WERI-Rb-1 (cell line): ENCODE measurements around the gene BMP6.
"Not testable (repeated sequence)": the region's sequence is repeated elsewhere in the genome, so short reads cannot be mapped to it uniquely, and the experiment has no call there.

Experiments
- DNase-seq: peaks from one replicate; pipeline ENCODE4 v3.0.0-alpha.2; 2020
- H3K27ac ChIP-seq: fragments of 250-450 bp; sonication (Bioruptor Pico); 2 replicates; pipeline ENCODE4 v1.5.1; 2020; ENCODE audit warnings: mild to moderate bottlenecking, moderate library complexity
- H3K27me3 ChIP-seq: fragments of 250-450 bp; sonication (Bioruptor Pico); 2 replicates; pipeline ENCODE4 v1.5.1; 2021; ENCODE audit warnings: mild to moderate bottlenecking, low read depth, moderate library complexity; ENCODE audit not compliant: insufficient read depth, severe bottlenecking
- H3K36me3 ChIP-seq: fragments of 250-450 bp; sonication (Bioruptor Pico); 2 replicates; pipeline ENCODE4 v1.5.1; 2020; ENCODE audit warnings: mild to moderate bottlenecking, moderate library complexity
- H3K4me3 ChIP-seq: 2 replicates; pipeline ENCODE4 v1.5.1; 2011; ENCODE audit warnings: low read depth, mild to moderate bottlenecking, control low read depth, low read length
- H3K9me3 ChIP-seq: fragments of 250-450 bp; sonication (Bioruptor Pico); 2 replicates; pipeline ENCODE4 v1.5.1; 2021; ENCODE audit warnings: mild to moderate bottlenecking, moderate library complexity; ENCODE audit not compliant: severe bottlenecking
- TF ChIP-seq, protein P1 (sequence below): IDR thresholded peaks from 2 replicates; pipeline ENCODE4 v1.5.1; 2011; ENCODE audit warnings: low read depth, mild to moderate bottlenecking, control low read depth, inconsistent platforms, low read length

The BMP6 gene

DNA sequence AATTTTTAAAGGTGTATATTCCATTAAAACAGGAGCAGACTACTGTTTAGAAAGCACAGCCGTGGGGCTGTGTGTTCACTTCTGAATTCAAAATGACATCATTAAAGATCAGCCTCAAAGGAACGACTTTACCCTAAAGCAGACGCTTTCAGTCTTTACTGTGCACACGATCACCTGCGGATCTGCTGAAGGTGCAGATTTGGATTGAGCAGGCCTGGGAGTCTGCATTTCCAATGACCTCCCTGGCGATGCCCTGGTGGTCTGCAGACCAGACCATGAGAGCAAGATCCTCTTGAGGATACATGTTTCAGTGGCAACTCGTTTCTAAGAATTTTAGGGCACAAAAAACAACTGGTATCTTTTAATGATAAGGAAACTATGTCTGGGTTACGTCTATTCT, 157.5 kb downstream of the BMP6 start:
- DNase-seq, result no peak
- Histone ChIP-seq H3K36me3 (peaks cover 80% of the 10 kb centered on the region), H3K9me3 (no peaks in the 10 kb centered on the region), H3K4me3 (no peak overlapping the region), H3K27me3 (no peaks in the 10 kb centered on the region), H3K27ac (no peak overlapping the region)
- TF ChIP-seq, protein P1, sequence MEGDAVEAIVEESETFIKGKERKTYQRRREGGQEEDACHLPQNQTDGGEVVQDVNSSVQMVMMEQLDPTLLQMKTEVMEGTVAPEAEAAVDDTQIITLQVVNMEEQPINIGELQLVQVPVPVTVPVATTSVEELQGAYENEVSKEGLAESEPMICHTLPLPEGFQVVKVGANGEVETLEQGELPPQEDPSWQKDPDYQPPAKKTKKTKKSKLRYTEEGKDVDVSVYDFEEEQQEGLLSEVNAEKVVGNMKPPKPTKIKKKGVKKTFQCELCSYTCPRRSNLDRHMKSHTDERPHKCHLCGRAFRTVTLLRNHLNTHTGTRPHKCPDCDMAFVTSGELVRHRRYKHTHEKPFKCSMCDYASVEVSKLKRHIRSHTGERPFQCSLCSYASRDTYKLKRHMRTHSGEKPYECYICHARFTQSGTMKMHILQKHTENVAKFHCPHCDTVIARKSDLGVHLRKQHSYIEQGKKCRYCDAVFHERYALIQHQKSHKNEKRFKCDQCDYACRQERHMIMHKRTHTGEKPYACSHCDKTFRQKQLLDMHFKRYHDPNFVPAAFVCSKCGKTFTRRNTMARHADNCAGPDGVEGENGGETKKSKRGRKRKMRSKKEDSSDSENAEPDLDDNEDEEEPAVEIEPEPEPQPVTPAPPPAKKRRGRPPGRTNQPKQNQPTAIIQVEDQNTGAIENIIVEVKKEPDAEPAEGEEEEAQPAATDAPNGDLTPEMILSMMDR, result no peak

DNA sequence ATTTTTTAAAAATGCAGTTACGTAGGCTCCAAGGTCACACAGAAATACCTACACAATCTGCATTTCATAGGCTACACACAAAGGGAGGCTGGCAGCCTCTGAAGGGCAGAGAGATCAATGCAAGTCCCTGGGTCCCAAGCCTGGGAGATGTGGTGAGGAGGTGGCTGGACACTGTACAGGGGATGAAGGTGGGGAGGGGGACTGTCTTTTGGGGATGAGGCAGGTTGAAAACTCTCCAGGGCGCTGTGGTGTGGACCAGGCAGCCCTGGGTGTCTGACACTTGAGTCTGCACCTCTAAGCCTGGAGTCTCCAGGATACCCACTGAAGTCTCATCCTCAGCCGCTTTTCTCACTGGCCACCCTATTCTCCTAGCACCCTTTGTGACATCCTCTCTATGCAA, 160.2 kb downstream of the BMP6 start:
- Histone ChIP-seq H3K36me3 (peaks cover 100% of the 10 kb centered on the region), H3K9me3 (no peaks in the 10 kb centered on the region), H3K27me3 (no peaks in the 10 kb centered on the region), H3K27ac (no peak overlapping the region), H3K4me3 (no peak overlapping the region)
- TF ChIP-seq, protein P1, result no peak
- no peak for DNase-seq

DNA sequence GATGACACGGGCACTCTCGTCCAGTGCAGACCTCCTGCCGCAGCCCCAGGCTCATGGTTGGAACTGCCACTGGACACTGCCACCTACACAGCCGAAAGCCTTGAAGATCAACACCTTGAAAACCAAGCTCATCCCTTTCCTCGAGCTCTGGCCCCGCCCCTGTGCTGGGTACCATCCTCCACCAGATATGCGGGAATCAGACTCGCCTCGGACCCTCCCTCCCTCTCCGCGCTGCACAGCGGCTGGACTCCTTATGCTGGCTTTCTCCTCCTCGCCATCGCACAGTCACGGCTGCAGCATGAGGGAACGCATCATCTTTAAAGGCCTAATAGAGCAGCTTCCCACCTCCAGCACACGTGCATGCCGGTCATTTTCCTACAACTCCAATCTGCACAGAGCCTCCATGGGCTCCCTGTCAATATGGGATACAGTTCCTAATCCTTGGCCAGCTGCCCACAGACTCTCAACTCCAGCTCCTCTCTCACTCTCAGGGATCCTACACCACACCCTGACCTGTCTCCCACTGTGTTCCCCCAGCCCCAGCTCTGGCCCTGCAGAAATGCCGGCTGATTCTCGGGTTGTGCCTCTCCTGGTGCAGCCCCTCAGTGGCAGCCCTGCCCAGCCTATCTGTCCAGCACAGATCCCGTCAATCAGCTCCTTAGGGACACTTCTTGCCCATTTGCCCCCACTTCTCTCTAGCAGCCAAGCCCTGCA, 161.5 kb downstream of the BMP6 start:
- no peaks in the 10 kb centered on the region for H3K27me3 ChIP-seq
- H3K36me3 ChIP-seq, result peaks cover 100% of the 10 kb centered on the region
- TF ChIP-seq, protein P1, result no peak
- no peak overlapping the region for H3K27ac ChIP-seq
- H3K9me3 ChIP-seq, result no peaks in the 10 kb centered on the region
- H3K4me3 ChIP-seq, result no peak overlapping the region
- no peak for DNase-seq

DNA sequence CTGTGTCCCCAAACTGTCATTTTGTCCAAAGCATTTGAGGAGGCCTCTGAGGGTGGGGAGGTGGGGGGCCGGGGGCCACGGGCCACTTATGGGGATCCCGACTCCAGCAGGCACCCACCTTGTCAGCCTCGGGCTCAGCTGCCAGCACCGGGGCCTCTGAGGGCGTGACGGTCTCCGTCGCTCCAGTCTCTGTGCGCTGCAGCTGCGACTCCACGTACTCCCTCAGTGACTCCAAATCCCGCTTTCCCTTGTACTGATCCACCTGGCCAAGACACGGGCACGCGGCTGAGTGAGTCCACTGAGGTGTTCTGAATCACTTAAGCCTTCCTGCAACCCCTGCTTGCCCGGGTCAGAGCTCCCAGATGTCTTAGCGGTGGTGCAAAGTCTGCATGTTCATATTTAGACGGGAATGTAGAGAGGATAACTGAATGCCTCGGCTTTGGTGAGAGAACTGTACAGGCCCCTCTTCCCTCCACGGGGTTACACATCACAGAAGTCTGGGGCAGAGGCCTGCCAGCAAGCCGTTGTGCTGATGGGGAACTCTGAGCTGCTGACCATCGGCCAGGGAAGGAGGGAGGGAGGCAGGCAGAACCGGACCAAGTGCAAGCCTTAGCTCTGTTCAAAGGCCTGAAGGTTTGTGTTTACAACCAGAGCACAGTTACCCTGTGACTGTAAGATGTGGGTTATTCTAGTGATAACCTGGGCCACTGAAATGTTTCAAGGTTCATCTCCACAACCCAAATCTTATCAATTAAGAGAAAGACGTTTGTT, 162.9 kb downstream of the BMP6 start:
- Histone ChIP-seq H3K9me3 (no peaks in the 10 kb centered on the region), H3K27me3 (no peaks in the 10 kb centered on the region), H3K27ac (no peak overlapping the region), H3K36me3 (peaks cover 100% of the 10 kb centered on the region), H3K4me3 (no peak overlapping the region)
- DNase-seq, result no peak
- TF ChIP-seq, protein P1, result no peak

- peaks cover 100% of the 10 kb centered on the region for H3K36me3 ChIP-seq
- H3K9me3 ChIP-seq, result no peaks in the 10 kb centered on the region
- no peak for DNase-seq
- no peaks in the 10 kb centered on the region for H3K27me3 ChIP-seq
- no peak overlapping the region for H3K4me3 ChIP-seq
- no peak overlapping the region for H3K27ac ChIP-seq
- TF ChIP-seq, protein P1, result no peak
These were observed 165.4 kb downstream of the BMP6 start for GRCh38 chr6:7891078-7891872.

DNA sequence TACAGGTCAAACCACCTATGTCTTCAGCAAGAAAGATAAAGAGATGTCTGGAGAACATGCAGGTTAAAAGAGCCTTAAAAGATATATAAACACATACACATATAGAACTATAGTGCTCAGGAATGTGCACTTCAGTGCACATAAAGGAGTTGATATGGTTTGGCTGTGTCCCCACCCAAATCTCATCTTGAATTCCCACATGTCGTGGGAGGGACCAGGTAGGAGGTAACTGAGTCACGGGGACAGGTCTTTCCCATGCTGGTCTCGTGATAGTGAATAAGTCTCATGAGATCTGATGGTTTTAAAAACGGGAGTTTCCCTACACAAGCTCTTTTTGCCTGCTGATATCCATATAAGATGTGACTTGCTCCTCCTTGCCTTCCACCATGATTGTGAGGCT, 166.5 kb downstream of the BMP6 start:
- H3K27me3 ChIP-seq, DNase-seq, H3K27ac ChIP-seq, H3K9me3 ChIP-seq, H3K4me3 ChIP-seq: not testable (repeated sequence)
- peaks cover 100% of the 10 kb centered on the region for H3K36me3 ChIP-seq
